BE2C (cell line): Measurements from ENCODE around the gene TMPRSS2.

ENCODE experiments used
- DNase-seq: peaks from one replicate; pipeline ENCODE4 v3.0.0-alpha.2; 2020
- H3K27me3 ChIP-seq: fragments of 250-450 bp; sonication (Bioruptor Pico); 2 replicates; pipeline ENCODE4 v1.5.1; 2020; ENCODE audit warnings: mild to moderate bottlenecking
- H3K36me3 ChIP-seq: fragments of 250-450 bp; sonication (Bioruptor Pico); 2 replicates; pipeline ENCODE4 v1.5.1; 2020; ENCODE audit warnings: mild to moderate bottlenecking
- H3K4me1 ChIP-seq: fragments of 250-450 bp; sonication (Bioruptor Pico); 2 replicates; pipeline ENCODE4 v1.5.1; 2020
- H3K4me3 ChIP-seq: 2 replicates; pipeline ENCODE4 v1.5.1; 2011; ENCODE audit warnings: low read depth, low read length
- H3K9me3 ChIP-seq: fragments of 250-450 bp; sonication (Bioruptor Pico); 2 replicates; pipeline ENCODE4 v1.5.1; 2020
- TF ChIP-seq, protein P1 (sequence below): IDR thresholded peaks from 2 replicates; pipeline ENCODE4 v1.5.1; 2012; ENCODE audit warnings: mild to moderate bottlenecking, low read depth, low read length

Gene TMPRSS2

DNA sequence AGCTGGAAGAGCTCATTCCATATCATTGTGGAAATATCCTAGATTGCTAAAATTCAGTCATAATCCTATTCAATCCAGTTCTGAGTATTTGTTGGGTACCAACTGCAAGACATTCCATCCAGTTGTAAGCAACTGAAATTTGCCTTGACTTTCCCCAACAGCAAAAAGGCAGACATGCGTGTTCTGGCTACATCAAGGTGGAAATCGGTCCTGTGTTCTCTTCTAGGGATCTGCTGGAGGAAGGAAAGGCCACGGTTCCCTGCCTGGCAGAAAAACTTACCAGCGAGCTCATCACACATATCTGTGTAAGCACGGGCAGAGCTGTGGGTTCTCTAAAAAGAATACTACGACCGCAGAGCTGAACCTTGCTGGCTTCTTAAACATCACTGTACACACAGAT lies 64.4 kb downstream of the TMPRSS2 start:
- H3K4me3 ChIP-seq, result no peak overlapping the region
- DNase-seq, result no peak
- H3K4me1 ChIP-seq, result no peaks in the 10 kb centered on the region
- H3K27me3 ChIP-seq, result no peaks in the 10 kb centered on the region
- no peaks in the 10 kb centered on the region for H3K9me3 ChIP-seq
- TF ChIP-seq, protein P1, sequence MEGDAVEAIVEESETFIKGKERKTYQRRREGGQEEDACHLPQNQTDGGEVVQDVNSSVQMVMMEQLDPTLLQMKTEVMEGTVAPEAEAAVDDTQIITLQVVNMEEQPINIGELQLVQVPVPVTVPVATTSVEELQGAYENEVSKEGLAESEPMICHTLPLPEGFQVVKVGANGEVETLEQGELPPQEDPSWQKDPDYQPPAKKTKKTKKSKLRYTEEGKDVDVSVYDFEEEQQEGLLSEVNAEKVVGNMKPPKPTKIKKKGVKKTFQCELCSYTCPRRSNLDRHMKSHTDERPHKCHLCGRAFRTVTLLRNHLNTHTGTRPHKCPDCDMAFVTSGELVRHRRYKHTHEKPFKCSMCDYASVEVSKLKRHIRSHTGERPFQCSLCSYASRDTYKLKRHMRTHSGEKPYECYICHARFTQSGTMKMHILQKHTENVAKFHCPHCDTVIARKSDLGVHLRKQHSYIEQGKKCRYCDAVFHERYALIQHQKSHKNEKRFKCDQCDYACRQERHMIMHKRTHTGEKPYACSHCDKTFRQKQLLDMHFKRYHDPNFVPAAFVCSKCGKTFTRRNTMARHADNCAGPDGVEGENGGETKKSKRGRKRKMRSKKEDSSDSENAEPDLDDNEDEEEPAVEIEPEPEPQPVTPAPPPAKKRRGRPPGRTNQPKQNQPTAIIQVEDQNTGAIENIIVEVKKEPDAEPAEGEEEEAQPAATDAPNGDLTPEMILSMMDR, result no peak
- H3K36me3 ChIP-seq, result no peaks in the 10 kb centered on the region

DNA sequence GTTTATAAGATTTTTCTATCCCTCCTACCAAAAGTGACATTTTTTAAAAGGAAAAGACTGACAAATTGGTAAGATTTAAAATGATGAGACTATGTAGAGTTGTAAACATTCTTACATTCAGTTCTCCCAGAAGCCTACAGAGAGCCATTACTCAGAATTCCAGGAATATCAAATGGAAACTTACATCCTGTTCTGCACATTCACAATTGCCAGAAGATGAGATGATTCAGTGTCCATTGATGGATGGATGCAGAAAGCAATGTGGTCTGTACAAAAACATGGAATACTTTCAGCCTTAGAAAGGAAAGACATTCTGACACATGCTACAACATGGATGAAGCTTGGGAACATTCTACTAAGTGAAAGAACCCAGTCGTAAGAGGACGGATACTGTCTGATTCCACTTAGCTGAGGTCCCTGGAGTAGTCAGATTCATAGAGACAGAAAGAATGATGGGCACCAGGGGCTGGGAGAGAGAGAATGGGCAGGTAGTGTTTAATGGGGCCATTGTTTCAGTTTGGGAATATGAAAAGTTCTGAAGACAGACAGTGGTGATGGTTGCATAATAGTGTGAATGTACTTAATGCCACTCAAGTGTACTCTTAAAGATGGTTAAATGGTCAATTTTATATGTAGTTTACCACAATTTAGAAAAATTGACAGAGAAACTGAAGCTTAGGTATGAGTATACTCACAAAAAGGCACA lies 65.3 kb downstream of the TMPRSS2 start:
- no peak for DNase-seq
- no peaks in the 10 kb centered on the region for H3K4me1 ChIP-seq
- no peaks in the 10 kb centered on the region for H3K27me3 ChIP-seq
- H3K36me3 ChIP-seq, result no peaks in the 10 kb centered on the region
- TF ChIP-seq, protein P1, result no peak
- no peaks in the 10 kb centered on the region for H3K9me3 ChIP-seq
- H3K4me3 ChIP-seq, result no peak overlapping the region

DNA sequence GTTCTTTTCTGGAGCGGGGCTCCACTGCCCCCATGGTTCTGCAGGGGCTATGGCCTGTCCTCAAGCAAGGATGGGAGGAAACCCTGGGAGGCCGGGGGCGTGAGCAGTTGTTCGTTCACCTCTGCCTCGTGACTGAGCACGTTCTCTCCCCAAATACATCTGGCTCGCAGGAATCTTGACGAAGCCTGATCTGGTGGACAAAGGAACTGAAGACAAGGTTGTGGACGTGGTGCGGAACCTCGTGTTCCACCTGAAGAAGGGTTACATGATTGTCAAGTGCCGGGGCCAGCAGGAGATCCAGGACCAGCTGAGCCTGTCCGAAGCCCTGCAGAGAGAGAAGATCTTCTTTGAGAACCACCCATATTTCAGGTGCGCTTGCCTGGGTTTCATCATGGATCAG lies 66.4 kb downstream of the TMPRSS2 start:
- Histone ChIP-seq H3K27me3 (no peaks in the 10 kb centered on the region), H3K36me3 (no peaks in the 10 kb centered on the region), H3K9me3 (no peaks in the 10 kb centered on the region), H3K4me1 (no peaks in the 10 kb centered on the region), H3K4me3 (no peak overlapping the region)
- DNase-seq, result no peak
- TF ChIP-seq, protein P1, result no peak

DNA sequence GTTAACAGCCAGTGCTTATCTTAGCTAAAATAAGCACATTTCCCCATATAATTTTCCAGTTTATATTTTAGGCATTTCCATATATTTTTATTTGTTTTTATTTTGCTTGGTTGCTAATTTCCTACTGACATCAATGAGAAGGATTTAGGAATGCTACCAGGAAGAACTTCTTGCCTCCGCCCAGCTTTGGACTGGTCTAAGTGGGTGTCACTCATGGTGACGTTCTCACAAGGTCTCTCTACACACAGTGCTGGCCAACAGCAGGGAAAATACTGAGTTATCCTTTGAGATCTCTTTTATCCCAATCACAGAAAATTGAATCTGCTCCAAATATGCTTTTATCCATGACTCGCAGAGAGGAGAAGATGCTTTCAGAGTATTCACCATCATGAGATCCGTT lies 68.7 kb downstream of the TMPRSS2 start:
- H3K27me3 ChIP-seq, result no peaks in the 10 kb centered on the region
- no peak for DNase-seq
- no peaks in the 10 kb centered on the region for H3K36me3 ChIP-seq
- H3K4me3 ChIP-seq, result no peak overlapping the region
- H3K4me1 ChIP-seq, result no peaks in the 10 kb centered on the region
- TF ChIP-seq, protein P1, result no peak
- H3K9me3 ChIP-seq, result no peaks in the 10 kb centered on the region

DNA sequence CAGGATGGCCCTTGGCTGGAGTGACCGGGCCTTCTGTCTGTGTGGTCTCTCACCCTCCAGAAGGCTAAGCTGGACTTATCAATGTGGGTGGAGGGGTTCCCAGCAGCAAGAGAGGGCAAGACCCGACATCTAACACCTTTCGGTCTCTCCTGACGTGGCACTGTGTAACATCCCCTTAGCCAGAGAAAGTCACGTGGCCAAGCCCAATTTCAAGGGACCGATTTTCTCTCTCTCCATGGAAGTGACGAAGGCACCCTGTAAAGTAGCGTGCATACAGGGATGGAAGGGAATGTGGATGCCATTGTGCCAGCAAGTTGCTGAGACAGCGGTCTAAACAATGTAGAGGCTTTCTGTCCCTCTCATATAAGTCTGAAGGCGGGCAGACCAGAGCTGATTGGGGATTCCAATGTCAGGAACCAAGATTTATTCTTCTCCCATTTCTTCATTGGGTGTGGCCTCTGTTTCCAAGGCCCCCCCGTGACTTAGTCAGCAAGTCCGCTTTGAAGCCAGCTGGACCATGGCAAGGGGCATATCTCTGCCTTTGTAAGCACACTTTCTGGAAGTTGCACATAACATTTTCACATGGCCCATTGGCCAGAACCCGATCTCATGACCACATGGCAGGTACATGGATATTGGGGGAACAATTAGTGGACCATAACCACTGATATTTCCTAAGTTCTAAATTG lies 69.4 kb downstream of the TMPRSS2 start:
- no peaks in the 10 kb centered on the region for H3K27me3 ChIP-seq
- no peaks in the 10 kb centered on the region for H3K9me3 ChIP-seq
- no peaks in the 10 kb centered on the region for H3K36me3 ChIP-seq
- TF ChIP-seq, protein P1, result no peak
- H3K4me3 ChIP-seq, result no peak overlapping the region
- DNase-seq, result no peak
- H3K4me1 ChIP-seq, result no peaks in the 10 kb centered on the region

DNA sequence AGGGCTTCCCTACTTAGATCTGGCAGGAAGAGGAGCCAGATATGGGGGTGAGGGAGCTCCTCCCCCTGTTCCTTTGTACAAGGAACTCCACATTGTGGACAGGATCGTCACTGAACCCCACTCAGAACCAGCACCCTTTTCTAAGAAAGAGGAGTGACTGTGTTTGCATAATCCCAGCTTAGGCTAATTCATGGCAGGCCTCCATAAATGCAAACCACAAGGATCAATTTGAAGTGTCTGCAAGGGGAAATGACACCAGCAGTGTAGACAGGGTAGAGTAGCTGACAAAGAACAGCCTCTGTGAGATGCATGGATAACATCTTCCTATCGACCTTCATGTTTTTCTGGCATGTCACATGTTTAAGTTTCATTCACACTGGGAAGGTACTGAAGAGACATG lies 70.2 kb downstream of the TMPRSS2 start:
- H3K36me3 ChIP-seq, result no peaks in the 10 kb centered on the region
- TF ChIP-seq, protein P1, result no peak

More for the DNA sequence above, 70.2 kb downstream of the TMPRSS2 start:
- no peak for DNase-seq
- Histone ChIP-seq H3K27me3 (no peaks in the 10 kb centered on the region), H3K4me1 (no peaks in the 10 kb centered on the region), H3K9me3 (no peaks in the 10 kb centered on the region), H3K4me3 (no peak overlapping the region)
